IMR-90 (cell line): Measurements from ENCODE around the gene EMSY. TPM values are rescaled to one million over a fixed set of nuclear protein-coding genes. Genes with fewer than 3 reads are reported as not detected.

Experiments
- ATAC-seq: fragments of 200-7000 bp; cut with Tn5 transposase; 2 replicates; pipeline ENCODE4 v1.9.1; 2020; ENCODE audit warnings: low read depth, mild to moderate bottlenecking, moderate library complexity
- BruUV-seq: library from RNA; stranded (reverse); fragments of 400-500 nt; replicated peaks from 2 replicates; lab custom pipeline; 2021; lab: Mats Ljungman, UMichigan
- CTCF ChIA-PET: fragments of 300-600 bp; formaldehyde crosslinking; extraction: SDS; loops from one replicate; lab custom pipeline; 2021; ENCODE audit warnings: antibody characterized with exemption; lab: Yijun Ruan, JAX
- POLR2A ChIA-PET: fragments of 300-600 bp; sonication (Branson Sonifier 250); formaldehyde crosslinking; loops from one replicate; lab custom pipeline; 2022; ENCODE audit warnings: antibody characterized with exemption; ENCODE audit not compliant: unreplicated experiment; lab: Charles Lee
- DNase-seq: peaks from one replicate; pipeline ENCODE4 v3.0.0; 2013
- H2AFZ ChIP-seq: replicated peaks from 2 replicates; pipeline ENCODE3; 2013; ENCODE audit warnings: low read length, mild to moderate bottlenecking; ENCODE audit not compliant: poor library complexity
- H2AK5ac ChIP-seq: 2 replicates; pipeline ENCODE4 v1.6.1; 2013; ENCODE audit warnings: low read depth, low read length, inconsistent platforms
- H2AK9ac ChIP-seq: replicated peaks from 2 replicates; pipeline ENCODE3; 2013; ENCODE audit warnings: mild to moderate bottlenecking, low read depth, low read length, moderate library complexity; ENCODE audit not compliant: poor library complexity
- H2BK120ac ChIP-seq: 2 replicates; pipeline ENCODE4 v1.6.1; 2013; ENCODE audit warnings: low read depth, low read length, inconsistent platforms
- H2BK15ac ChIP-seq: 3 replicates; pipeline ENCODE4 v1.6.1; 2013; ENCODE audit warnings: low read depth, low read length, inconsistent platforms
- H2BK20ac ChIP-seq: 2 replicates; pipeline ENCODE4 v1.6.1; 2013; ENCODE audit warnings: low read depth, mild to moderate bottlenecking, inconsistent platforms, low read length, moderate library complexity
- H2BK5ac ChIP-seq: 2 replicates; pipeline ENCODE4 v1.6.1; 2013; ENCODE audit warnings: mild to moderate bottlenecking, low read depth, low read length, inconsistent platforms; ENCODE audit not compliant: poor library complexity, severe bottlenecking
- H3K14ac ChIP-seq: replicated peaks from 2 replicates; pipeline ENCODE4 v1.6.1; 2013; ENCODE audit warnings: low read depth, low read length, inconsistent platforms
- H3K18ac ChIP-seq: 2 replicates; pipeline ENCODE4 v1.6.1; 2013; ENCODE audit warnings: low read depth, low read length, control low read depth
- H3K23ac ChIP-seq: 2 replicates; pipeline ENCODE4 v1.6.1; 2013; ENCODE audit warnings: low read depth, low read length, inconsistent platforms
- H3K27ac ChIP-seq: 2 replicates; pipeline ENCODE4 v1.5.1; 2013; ENCODE audit warnings: mild to moderate bottlenecking, control low read depth, low read length; ENCODE audit not compliant: insufficient read depth
- H3K27me3 ChIP-seq: 2 replicates; pipeline ENCODE4 v1.6.1; 2013; ENCODE audit warnings: low read length; ENCODE audit not compliant: control insufficient read depth, insufficient read depth
- H3K36me3 ChIP-seq: 2 replicates; pipeline ENCODE4 v1.6.1; 2013; ENCODE audit warnings: low read length, mixed read lengths; ENCODE audit not compliant: control insufficient read depth, insufficient read depth
- H3K4ac ChIP-seq: 2 replicates; pipeline ENCODE4 v1.6.1; 2013; ENCODE audit warnings: low read depth, low read length, inconsistent platforms
- H3K4me1 ChIP-seq: 2 replicates; pipeline ENCODE4 v1.6.1; 2013; ENCODE audit warnings: low read length, mixed read lengths; ENCODE audit not compliant: control insufficient read depth, insufficient read depth
- H3K4me2 ChIP-seq: 2 replicates; pipeline ENCODE4 v1.6.1; 2013; ENCODE audit warnings: low read depth, mild to moderate bottlenecking, control low read depth, low read length, moderate library complexity
- H3K4me3 ChIP-seq: 2 replicates; pipeline ENCODE4 v1.5.1; 2013; ENCODE audit warnings: low read depth, mild to moderate bottlenecking, control low read depth, low read length, moderate library complexity; ENCODE audit not compliant: insufficient read depth
- H3K56ac ChIP-seq: 2 replicates; pipeline ENCODE4 v1.6.1; 2013; ENCODE audit warnings: low read length, inconsistent platforms; ENCODE audit not compliant: insufficient read depth; ENCODE audit errors: extremely low read depth
- H3K79me1 ChIP-seq, 2 experiments: 2 replicates each; pipeline ENCODE4 v1.6.1; 2013; ENCODE audit warnings: low read length in 2 of 2, inconsistent platforms in 1 of 2, low read depth in 1 of 2
- H3K9ac ChIP-seq: 2 replicates; pipeline ENCODE4 v1.6.1; 2013; ENCODE audit warnings: low read depth, low read length, control low read depth
- H3K9me1 ChIP-seq: 2 replicates; pipeline ENCODE4 v1.6.1; 2013; ENCODE audit warnings: low read length, inconsistent platforms; ENCODE audit not compliant: insufficient read depth
- H3K9me3 ChIP-seq: 2 replicates; pipeline ENCODE4 v1.6.1; 2013; ENCODE audit warnings: low read length; ENCODE audit not compliant: control insufficient read depth, insufficient read depth
- H4K20me1 ChIP-seq: 2 replicates; pipeline ENCODE4 v1.6.1; 2013; ENCODE audit warnings: low read length, inconsistent platforms; ENCODE audit not compliant: insufficient read depth
- H4K5ac ChIP-seq: 2 replicates; pipeline ENCODE4 v1.6.1; 2013; ENCODE audit warnings: mild to moderate bottlenecking, low read depth, low read length, control low read depth
- H4K8ac ChIP-seq, 2 experiments: 2 replicates each; pipeline ENCODE4 v1.6.1; 2013; ENCODE audit warnings: low read depth in 2 of 2, low read length in 2 of 2, control low read depth in 1 of 2, inconsistent platforms in 1 of 2
- H4K91ac ChIP-seq: 2 replicates; pipeline ENCODE4 v1.6.1; 2013; ENCODE audit warnings: low read depth, low read length, inconsistent platforms; ENCODE audit not compliant: insufficient read depth
- BHLHE40 ChIP-seq: fragments of 150-350 bp; IDR thresholded peaks from 2 replicates; pipeline ENCODE4 v1.6.1; 2016; ENCODE audit warnings: mild to moderate bottlenecking, low read depth, low read length
- CEBPB ChIP-seq: IDR thresholded peaks from 2 replicates; pipeline ENCODE4 v1.6.1; 2012; ENCODE audit warnings: low read depth, low read length, improper control_type of control experiment
- CHD1 ChIP-seq: IDR thresholded peaks from 2 replicates; pipeline ENCODE4 v1.6.1; 2012; ENCODE audit warnings: low read depth, low read length, improper control_type of control experiment
- CTCF ChIP-seq: conservative IDR thresholded peaks from 2 replicates; pipeline ENCODE4 v1.5.1; 2012; ENCODE audit warnings: mild to moderate bottlenecking, low read depth, low read length, improper control_type of control experiment
- FOS ChIP-seq: fragments of 150-350 bp; IDR thresholded peaks from 2 replicates; pipeline ENCODE4 v1.6.1; 2016; ENCODE audit warnings: low read depth, low read length
- MAFK ChIP-seq: IDR thresholded peaks from 2 replicates; pipeline ENCODE4 v1.6.1; 2012; ENCODE audit warnings: low read depth, low read length, improper control_type of control experiment
- MAZ ChIP-seq: IDR thresholded peaks from 2 replicates; pipeline ENCODE4 v1.6.1; 2012; ENCODE audit warnings: low read depth, mild to moderate bottlenecking, low read length, improper control_type of control experiment, moderate library complexity, borderline replicate concordance
- MXI1 ChIP-seq: IDR thresholded peaks from 2 replicates; pipeline ENCODE4 v1.6.1; 2012; ENCODE audit warnings: low read depth, mild to moderate bottlenecking, low read length, moderate library complexity, borderline replicate concordance
- NFE2L2 ChIP-seq: fragments of 150-350 bp; IDR thresholded peaks from 2 replicates; pipeline ENCODE4 v1.6.1; 2016; ENCODE audit warnings: low read depth, mild to moderate bottlenecking, low read length
- POLR2A ChIP-seq: IDR thresholded peaks from 2 replicates; pipeline ENCODE4 v1.6.1; 2012; ENCODE audit warnings: mild to moderate bottlenecking, low read depth, low read length
- RAD21 ChIP-seq: IDR thresholded peaks from 2 replicates; pipeline ENCODE4 v1.6.1; 2012; ENCODE audit warnings: low read length, improper control_type of control experiment
- RCOR1 ChIP-seq: IDR thresholded peaks from 2 replicates; pipeline ENCODE4 v1.6.1; 2012; ENCODE audit warnings: mild to moderate bottlenecking, low read length, improper control_type of control experiment; ENCODE audit not compliant: insufficient replicate concordance
- RFX5 ChIP-seq: IDR thresholded peaks from 2 replicates; pipeline ENCODE4 v1.8.0; 2012; ENCODE audit warnings: low read depth, mild to moderate bottlenecking, low read length, moderate library complexity
- SMC3 ChIP-seq: fragments of 150-350 bp; IDR thresholded peaks from 2 replicates; pipeline ENCODE4 v1.6.1; 2016; ENCODE audit warnings: low read depth, mild to moderate bottlenecking, antibody characterized with exemption, low read length, moderate library complexity
- USF2 ChIP-seq: fragments of 150-350 bp; IDR thresholded peaks from 2 replicates; pipeline ENCODE4 v1.6.1; 2017; ENCODE audit warnings: mild to moderate bottlenecking, antibody characterized with exemption, low read length, low read depth
- WGBS, 2 experiments: methylation state at CpG; one replicate each; pipeline versions ENCODE4 v1.1.5 to v1.1.7; 2013; ENCODE audit warnings: missing lambda C conversion rate in 2 of 2; ENCODE audit not compliant: insufficient read length in 1 of 2; ENCODE audit errors: extremely low coverage in 2 of 2; 5-methylcytosine and 5-hydroxymethylcytosine counted together
- dilution Hi-C: fragments of 300-500 bp; cut with HindIII; formaldehyde crosslinking; loops from one replicate; pipeline ENCODE4 v1.14.3; 2018; ENCODE audit warnings: low sequenced_read_pairs; ENCODE audit not compliant: unreplicated experiment
- in situ Hi-C: fragments of 300-500 bp; cut with MboI; formaldehyde crosslinking; loops from 3 replicates; pipeline ENCODE4 v1.14.3; 2019; ENCODE audit warnings: low sequenced_read_pairs, inconsistent platforms, mixed read lengths
- intact Hi-C: fragments of 100-400 bp; cut with micrococcal nuclease; formaldehyde crosslinking; loops from 2 replicates; pipeline ENCODE4 v1.10.0; 2022
- polyA plus RNA-seq, 3 experiments: library from polyadenylated mRNA; depleted of rRNA; stranded (reverse); fragments of >200 nt; gene quantifications; 2 replicates each; pipeline ENCODE4 v1.2.3, GENCODE V29; 2012; ENCODE audit warnings: low replicate concordance in 1 of 3
- total RNA-seq: library from RNA; depleted of rRNA; stranded (reverse); fragments of >200 nt; gene quantifications from 2 replicates; pipeline ENCODE4 v1.2.3, GENCODE V29; 2012
- TF ChIP-seq, protein P1 (sequence below): fragments of 150-350 bp; IDR thresholded peaks from 2 replicates; pipeline ENCODE4 v1.6.1; 2016; ENCODE audit warnings: low read depth, mild to moderate bottlenecking, low read length, moderate library complexity, borderline replicate concordance

Gene EMSY
- total and polyA plus RNA-seq, 2 of the 4 experiments (the other 2 are of a cell fraction): 14.1 to 22.0 TPM

GRCh38 chr11:76566811-76567210 lies 122.0 kb downstream of the EMSY start:
- no peak overlapping the region for H2AFZ ChIP-seq
- no peak overlapping the region for H3K4ac ChIP-seq
- no peak overlapping the region for H4K8ac ChIP-seq
- no peak overlapping the region for H3K14ac ChIP-seq
- H3K27me3 ChIP-seq: no peaks in the 10 kb centered on the region
- TF ChIP-seq RFX5 (no peak), POLR2A (no peak), CTCF (no peak), MAZ (no peak), SMC3 (no peak), FOS (no peak), CHD1 (no peak), MXI1 (no peak), CEBPB (no peak), USF2 (no peak), NFE2L2 (no peak), MAFK (no peak), RAD21 (no peak), BHLHE40 (no peak), RCOR1 (no peak)
- TF ChIP-seq, protein P1, sequence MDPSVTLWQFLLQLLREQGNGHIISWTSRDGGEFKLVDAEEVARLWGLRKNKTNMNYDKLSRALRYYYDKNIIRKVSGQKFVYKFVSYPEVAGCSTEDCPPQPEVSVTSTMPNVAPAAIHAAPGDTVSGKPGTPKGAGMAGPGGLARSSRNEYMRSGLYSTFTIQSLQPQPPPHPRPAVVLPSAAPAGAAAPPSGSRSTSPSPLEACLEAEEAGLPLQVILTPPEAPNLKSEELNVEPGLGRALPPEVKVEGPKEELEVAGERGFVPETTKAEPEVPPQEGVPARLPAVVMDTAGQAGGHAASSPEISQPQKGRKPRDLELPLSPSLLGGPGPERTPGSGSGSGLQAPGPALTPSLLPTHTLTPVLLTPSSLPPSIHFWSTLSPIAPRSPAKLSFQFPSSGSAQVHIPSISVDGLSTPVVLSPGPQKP: no peak
- no peaks in the 10 kb centered on the region; the same call in 1 of the 2 replicates for H3K9me3 ChIP-seq
- no peak overlapping the region for H3K23ac ChIP-seq
- H3K27ac ChIP-seq: no peak overlapping the region
- no peaks in the 10 kb centered on the region for H4K20me1 ChIP-seq
- intact Hi-C loops: no loop called here
- no peak overlapping the region for H3K4me2 ChIP-seq
- dilution Hi-C loops: no loop called here
- in situ Hi-C loops: no loop called here
- no peak overlapping the region for H2BK120ac ChIP-seq
- H3K79me1 ChIP-seq: no peaks in the 10 kb centered on the region
- H2AK9ac ChIP-seq: peak overlapping the region; percentile 42
- no CpG with 5 or more reads among the region's 1 CpG for WGBS, 2 experiments
- H4K91ac ChIP-seq: no peak overlapping the region
- H3K18ac ChIP-seq: no peak overlapping the region
- no peaks in the 10 kb centered on the region for H3K36me3 ChIP-seq
- H2AK5ac ChIP-seq: no peak overlapping the region
- ChIA-PET CTCF (no interaction called here), POLR2A (no interaction called here)
- no peaks in the 10 kb centered on the region for H3K9me1 ChIP-seq
- H2BK20ac ChIP-seq: no peak overlapping the region
- H4K5ac ChIP-seq: no peak overlapping the region
- ATAC-seq (no peak), DNase-seq (no peak)
- BruUV-seq: no TSS peak
- H3K56ac ChIP-seq: no peak overlapping the region
- H2BK5ac ChIP-seq: no peak overlapping the region
- no peaks in the 10 kb centered on the region for H3K4me1 ChIP-seq
- no peak overlapping the region for H3K4me3 ChIP-seq
- H2BK15ac ChIP-seq: no peak overlapping the region
- H3K9ac ChIP-seq: no peak overlapping the region
